SK-N-SH (cell line): Measurements from ENCODE around the gene BCLAF1.

Experiments
- FOXJ3 ChIP-seq: sonication (generic); formaldehyde crosslinking; IDR thresholded peaks from 2 replicates; pipeline ENCODE4 v1.5.1; 2020; ENCODE audit warnings: mild to moderate bottlenecking, missing genetic modification reagents
- POLR2AphosphoS5 ChIP-seq: IDR thresholded peaks from 2 replicates; pipeline ENCODE4 v1.6.1; 2012; ENCODE audit warnings: low read depth, low read length
- SIN3A ChIP-seq: IDR thresholded peaks from 2 replicates; pipeline ENCODE4 v1.6.1; 2012; ENCODE audit warnings: low read depth, mild to moderate bottlenecking, low read length, moderate library complexity, borderline replicate concordance
- TF ChIP-seq, protein P1 (sequence below): fragments of 200-600 bp; sonication (generic); IDR thresholded peaks from 2 replicates; pipeline ENCODE4 v1.6.1; 2017; ENCODE audit warnings: antibody characterized with exemption, mild to moderate bottlenecking, moderate library complexity

DNA sequence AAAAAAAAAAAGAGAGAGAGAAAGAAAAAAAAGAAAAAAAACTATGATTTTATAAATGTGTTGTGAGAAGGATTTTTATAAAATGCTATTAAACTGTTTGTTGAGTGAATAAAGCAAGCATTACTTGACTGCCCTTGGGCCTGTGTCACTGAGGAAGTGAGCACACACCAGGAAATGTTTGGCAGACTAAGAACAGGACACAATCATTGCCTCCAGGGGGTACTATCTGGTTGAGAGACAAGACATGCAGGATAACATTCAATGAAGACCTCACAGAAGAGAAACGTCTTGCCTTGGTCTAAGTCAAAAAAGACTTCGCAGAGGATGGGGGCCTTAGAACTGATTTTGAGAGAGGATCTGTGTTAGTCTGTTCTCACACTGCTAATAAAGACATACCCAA is 80.2 kb downstream of the BCLAF1 start:
- no peak for TF ChIP-seq FOXJ3 (CRISPR knock-in tag)
- TF ChIP-seq, protein P1, sequence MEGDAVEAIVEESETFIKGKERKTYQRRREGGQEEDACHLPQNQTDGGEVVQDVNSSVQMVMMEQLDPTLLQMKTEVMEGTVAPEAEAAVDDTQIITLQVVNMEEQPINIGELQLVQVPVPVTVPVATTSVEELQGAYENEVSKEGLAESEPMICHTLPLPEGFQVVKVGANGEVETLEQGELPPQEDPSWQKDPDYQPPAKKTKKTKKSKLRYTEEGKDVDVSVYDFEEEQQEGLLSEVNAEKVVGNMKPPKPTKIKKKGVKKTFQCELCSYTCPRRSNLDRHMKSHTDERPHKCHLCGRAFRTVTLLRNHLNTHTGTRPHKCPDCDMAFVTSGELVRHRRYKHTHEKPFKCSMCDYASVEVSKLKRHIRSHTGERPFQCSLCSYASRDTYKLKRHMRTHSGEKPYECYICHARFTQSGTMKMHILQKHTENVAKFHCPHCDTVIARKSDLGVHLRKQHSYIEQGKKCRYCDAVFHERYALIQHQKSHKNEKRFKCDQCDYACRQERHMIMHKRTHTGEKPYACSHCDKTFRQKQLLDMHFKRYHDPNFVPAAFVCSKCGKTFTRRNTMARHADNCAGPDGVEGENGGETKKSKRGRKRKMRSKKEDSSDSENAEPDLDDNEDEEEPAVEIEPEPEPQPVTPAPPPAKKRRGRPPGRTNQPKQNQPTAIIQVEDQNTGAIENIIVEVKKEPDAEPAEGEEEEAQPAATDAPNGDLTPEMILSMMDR = no peak
- TF ChIP-seq POLR2AphosphoS5 = no peak
- no peak for TF ChIP-seq SIN3A
